NCI-H774 (cell line): Measurements from ENCODE around the gene GRIN1.

Experiments
- DNase-seq: peaks from one replicate; lab custom pipeline; 2025; lab: John Stamatoyannopoulos, UW

The GRIN1 gene

DNA sequence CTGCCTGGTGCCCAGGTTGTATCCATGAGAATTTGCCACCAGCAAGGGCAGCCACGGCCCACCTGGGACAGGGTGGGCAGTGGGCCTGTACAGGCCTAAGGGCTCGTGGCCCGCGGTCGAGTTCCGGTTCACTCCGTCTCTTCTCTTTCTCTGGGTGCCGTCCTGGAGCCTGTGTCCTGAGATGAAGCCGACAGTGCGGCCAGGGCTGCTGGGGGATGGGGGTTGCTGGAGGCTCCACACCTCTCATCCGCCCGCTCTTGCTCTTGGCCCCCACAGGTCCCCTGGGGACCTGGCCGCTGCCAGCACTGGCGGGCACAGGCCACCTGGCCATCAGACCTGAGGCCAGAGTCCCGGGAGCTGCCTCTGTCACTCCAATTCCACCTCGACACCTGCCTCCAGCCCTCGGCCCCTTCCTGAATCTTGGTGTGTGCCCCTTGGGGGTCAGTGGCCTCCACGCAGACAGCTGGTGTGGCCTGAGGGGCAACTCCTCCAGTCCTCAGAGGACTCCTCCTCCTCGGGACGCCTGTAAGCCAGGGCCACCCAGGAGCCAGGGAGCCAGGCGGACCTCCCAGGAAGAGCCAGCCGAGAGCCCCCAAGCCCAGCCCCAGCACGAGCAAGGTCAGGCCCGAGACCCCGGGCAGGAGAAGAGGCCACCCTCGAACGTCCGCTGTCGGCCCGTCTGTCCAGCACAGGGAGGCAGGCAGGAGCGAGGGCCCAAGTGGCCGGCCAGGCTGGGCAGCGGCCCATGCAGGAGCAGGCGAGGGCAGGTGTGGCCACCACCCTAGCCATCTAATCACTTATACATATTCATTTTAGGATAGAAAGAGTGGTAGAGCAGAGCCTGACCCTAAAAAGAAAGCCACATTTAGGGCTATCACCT lies 25.7 kb downstream of the GRIN1 start:
- no peak for DNase-seq

DNA sequence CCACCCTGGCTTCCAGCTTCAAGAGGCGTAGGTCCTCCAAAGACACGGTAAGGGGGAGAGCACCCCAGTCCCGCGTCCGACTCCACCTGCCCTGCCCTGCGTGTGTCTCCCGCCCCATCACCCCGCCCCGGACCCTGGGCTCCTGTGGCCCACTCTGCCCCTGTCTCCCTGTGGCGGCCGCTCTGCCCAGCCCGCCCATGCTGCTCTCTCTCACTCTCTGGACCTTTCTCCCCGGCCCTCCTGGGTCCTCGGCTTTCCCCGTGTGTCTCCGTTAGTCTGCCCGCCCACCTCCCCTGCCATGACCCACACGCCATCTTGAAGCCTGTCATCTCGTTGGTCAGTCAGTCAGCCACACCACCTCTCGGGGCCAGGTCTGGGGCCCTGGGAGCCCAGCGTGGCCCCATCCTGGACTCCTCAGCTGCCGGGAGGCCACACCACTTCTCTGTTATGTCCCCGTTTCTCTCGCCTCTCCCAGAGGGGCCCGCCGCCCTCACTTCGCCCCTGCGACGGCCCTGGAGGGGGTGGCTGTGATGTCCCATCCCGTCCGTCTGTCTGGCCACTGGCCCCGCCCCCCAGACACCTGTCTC lies 26.4 kb downstream of the GRIN1 start:
- no peak for DNase-seq

DNA sequence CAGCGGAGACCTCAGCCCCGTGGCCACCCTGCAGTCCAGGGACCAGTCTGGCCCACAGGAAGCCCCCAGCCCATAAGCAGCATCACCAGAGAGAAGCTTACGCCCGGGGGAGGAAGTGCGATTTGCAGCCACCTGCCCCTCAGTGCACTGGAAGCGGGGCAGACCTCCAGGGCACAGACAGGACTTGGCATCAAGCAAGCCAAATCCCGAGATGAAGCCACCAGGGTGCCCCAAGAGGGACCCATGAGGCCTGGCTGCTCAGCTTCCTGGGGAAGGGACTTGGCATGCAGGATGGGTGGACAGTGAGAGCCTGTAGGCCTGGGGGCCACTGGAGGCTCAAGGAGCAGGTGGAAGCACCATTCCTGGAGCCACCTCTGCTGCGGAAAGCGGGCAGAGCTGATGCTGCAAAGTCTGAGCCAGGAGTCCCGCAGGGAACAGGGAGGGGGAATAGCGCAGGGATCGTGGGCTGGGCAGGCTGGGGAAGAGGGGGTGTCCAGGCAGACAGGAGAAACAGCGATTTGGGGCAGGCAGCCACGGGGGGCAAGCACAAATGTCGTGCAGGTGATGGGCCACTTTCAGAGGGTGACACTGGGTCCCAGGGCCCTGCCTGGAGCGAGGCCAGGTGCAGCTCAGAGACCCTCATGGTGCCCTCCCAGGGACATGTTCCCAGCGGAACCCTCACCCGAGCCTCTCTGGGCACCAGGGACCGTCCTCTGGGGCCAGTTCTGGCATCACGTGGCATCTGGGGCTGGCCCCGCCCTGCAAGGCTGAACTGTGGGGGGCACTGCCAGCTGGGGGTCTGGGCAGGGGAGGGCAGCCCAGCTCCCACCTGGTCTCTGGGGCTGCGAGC lies 27.7 kb downstream of the GRIN1 start:
- no peak for DNase-seq

GRCh38 chr9:137167277-137167746 lies 28.4 kb downstream of the GRIN1 start:
- no peak for DNase-seq

DNA sequence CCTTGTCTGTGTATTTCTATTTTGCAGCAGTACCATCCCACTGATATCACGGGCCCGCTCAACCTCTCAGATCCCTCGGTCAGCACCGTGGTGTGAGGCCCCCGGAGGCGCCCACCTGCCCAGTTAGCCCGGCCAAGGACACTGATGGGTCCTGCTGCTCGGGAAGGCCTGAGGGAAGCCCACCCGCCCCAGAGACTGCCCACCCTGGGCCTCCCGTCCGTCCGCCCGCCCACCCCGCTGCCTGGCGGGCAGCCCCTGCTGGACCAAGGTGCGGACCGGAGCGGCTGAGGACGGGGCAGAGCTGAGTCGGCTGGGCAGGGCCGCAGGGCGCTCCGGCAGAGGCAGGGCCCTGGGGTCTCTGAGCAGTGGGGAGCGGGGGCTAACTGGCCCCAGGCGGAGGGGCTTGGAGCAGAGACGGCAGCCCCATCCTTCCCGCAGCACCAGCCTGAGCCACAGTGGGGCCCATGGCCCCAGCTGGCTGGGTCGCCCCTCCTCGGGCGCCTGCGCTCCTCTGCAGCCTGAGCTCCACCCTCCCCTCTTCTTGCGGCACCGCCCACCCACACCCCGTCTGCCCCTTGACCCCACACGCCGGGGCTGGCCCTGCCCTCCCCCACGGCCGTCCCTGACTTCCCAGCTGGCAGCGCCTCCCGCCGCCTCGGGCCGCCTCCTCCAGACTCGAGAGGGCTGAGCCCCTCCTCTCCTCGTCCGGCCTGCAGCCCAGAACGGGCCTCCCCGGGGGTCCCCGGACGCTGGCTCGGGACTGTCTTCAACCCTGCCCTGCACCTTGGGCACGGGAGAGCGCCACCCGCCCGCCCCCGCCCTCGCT lies 29.0 kb downstream of the GRIN1 start:
- DNase-seq, result peak; percentile 58

DNA sequence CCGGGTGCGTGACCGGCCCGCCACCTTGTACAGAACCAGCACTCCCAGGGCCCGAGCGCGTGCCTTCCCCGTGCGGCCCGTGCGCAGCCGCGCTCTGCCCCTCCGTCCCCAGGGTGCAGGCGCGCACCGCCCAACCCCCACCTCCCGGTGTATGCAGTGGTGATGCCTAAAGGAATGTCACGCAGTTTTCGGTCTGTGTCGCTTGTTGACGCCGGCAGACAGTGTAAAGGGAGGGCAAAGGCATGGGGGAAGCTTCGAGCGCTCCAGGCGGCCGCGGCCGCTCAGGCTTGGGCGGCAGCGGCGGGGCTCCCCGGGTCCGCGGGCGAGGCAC lies 29.6 kb downstream of the GRIN1 start:
- DNase-seq, result no peak

DNA sequence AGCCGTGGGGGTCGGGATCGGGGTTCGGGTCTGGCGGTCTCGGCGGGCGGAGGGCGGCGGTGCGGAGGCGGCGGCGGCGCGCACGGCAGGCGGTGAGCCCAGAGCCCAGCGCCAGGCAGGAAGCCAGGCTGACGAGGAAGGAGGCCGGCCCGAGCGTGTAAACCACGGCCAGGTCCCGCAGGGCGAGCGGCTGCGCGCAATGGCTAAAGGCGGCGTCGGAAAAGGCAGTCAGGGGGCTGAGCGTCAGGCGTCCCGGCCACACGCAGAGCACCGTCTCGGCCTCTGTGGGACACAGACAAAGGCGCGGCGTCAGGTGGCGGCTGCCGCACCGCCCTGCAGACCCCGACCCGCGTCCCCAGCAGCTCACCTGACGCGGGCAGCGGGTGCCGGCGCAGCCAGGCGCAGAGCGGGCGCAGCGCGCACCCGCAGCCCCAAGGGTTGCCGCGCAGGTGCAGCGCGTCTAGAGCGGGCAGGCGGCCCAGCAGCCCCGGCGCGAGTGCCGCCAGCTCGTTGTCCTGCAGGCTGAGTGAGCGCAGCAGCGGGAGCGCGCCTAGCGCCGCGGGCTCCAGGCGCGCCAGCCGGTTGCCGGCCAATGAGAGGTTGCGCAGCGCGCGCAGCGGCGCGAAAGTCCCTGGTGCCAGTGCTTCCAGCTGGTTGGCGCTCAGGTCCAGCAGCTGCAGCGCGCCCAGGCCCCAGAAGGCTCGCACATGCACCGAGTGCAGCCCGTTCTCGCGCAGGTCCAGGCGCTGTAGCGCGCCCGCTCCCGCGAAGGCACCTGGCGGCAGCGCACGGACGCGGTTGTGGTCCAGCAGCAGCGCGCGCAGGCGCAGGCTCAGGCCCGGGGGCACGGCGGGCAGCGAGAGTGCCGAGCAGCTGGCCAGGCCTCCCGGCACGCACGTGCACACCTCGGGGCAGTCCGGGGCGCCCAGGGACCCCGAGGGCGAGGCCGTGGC lies 30.2 kb downstream of the GRIN1 start:
- peak; percentile 91 for DNase-seq

GRCh38 chr9:137169896-137170358 lies 31.0 kb downstream of the GRIN1 start, which contains the start of gene LRRC26:
TSS of gene LRRC26 (minus strand) at chr9:137170051. CDS start at chr9:137169943, 108 bp downstream.
- no peak for DNase-seq

GRCh38 chr9:137170486-137171148 lies 31.7 kb downstream of the GRIN1 start:
- DNase-seq, result no peak

DNA sequence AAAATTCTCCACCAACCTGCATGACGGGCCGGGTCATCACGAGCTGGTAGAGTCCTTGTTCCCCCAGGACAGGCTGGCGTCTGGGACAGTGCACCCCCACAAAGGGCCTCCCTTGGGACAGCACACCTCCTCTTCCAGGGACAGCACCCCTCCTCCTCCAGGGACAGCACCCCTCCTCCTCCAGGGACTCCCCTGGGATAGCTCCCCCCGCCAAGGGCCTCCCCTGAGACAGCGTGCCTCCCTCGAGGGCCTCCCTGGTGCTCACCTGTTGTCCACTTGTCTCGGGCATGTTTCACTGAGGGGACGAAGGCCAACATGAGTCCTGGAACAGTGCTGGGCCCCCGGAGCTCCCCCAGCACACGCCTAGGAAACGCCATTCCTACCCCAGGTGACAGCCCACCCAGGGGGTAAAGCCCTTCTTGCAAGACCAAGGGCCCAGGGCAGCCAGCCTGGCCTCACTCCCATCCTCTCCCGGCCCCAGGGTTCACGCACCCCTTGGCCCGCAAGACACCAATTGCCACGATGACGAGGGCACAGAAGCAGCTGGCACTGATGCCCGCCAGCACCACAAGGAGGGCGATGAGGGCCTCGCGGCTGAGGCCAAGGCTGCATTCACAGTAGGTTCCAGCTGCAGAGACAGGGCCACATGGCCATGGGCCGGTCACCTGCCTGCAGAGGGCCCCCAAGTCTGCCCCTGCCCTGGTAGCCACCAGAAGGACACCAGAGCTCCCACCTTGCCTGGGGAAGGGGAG lies 32.4 kb downstream of the GRIN1 start:
- DNase-seq, result no peak

GRCh38 chr9:137172901-137173795 lies 34.2 kb downstream of the GRIN1 start:
- peak; percentile 35 for DNase-seq

DNA sequence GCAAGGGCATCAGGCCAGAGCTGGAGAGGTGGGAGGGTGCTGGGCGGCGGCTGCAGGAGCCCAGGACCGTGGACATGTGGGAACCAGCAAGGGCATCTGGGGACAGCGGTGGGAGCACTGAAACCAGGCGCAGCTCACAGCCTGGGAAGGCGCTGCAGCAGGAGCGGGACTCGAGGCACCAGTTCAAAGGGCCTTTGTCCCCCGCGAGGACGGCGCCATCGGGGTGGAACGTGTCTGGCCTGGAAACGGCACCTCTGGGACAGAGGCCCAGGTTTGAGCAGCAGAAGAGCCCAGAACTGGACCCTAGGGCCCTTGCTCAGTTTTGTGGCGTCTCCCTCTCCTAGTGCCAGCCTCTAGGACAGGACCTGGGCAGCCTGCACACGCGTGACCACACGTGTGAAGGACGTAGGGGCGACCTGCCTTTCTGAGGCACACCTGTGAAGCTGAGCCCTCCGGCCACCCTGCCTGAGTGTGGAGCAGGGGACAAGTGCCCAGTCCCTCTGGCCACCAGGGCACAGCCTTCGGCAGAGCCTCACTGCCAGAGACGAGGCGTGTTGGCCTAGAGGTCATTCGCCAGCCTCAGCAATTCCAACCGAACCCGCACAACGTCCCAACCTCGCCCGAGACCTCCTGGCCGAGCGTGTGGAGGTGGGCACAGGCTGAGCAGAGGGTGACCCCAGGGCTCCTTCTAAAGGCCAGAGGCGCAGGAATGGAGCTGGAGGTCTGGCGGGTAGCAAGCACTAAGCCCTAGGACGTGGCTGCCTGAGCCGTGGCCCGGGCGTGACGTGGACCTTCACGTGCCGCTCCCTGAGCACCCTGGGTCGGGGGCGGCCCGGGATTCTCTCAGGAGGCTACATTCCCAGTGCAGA lies 35.1 kb downstream of the GRIN1 start:
- no peak for DNase-seq

DNA sequence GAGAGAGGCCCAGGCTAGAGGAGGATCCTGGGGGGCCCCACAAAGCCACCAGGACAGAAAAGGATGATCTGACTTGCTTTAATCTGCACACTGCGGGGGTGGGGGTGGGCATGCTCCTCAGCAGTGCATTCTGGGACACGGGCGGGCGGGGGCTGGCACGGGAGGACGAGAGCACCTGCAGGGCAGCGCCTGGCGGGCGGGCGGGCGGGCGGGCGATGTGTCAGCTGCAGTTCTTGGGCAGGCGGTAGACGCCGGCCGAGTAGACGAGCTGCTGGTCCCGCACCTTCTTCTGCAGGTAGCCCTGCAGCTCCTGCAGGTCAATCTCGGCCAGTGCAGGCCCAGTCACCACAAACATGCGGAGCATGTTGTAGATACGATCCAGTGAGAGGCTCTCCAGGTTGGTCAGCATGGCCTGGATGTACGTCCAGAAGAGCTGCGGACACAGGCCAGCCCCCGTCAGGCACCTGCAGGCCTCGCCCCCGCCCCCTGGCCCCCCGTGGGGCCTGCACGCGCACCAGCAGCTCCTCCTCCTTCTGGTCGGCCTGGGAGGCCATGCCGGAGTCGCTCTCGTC lies 35.9 kb downstream of the GRIN1 start:
- DNase-seq, result no peak

DNA sequence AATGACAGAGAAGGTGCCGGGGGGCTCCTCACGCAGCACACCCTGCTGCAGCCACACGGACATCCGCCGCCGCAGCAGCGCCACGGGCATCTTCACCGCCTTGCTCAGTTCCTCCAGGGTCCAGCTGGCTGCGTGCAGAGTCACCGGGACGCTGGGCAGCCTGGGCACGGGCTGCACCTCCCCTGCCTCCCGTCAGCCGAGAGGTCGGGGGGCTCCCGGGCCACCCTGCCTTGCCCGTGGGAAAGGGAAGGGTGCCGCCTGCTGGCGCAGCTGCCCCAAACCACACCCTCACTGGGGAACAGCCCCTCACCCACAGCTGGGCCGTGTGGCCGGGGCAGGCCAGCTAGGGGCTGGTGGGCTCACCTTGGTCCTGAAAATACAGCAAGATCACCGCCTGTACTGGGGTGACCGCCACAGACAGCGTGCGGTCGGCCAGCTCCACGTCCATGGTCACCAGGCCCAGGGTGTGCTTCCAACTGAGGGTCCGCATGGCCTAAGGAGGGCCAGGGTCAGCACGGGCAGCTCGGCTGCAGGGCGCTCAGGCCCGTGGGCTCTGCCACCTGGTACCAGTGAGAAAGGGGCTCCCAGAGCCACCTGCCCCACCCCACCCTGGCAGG lies 36.5 kb downstream of the GRIN1 start:
- no peak for DNase-seq

GRCh38 chr9:137176302-137177182 lies 37.6 kb downstream of the GRIN1 start:
- no peak for DNase-seq
